WTC11 (cell line): ENCODE measurements around the gene TMEM154. TPM values are rescaled to one million over a fixed set of nuclear protein-coding genes. Genes with fewer than 3 reads are reported as not detected.
A peak's percentile ranks its signal among the peaks of the same experiment; 100 is the strongest.

Source experiments
- ATAC-seq: fragments of 200-7000 bp; cut with Tn5 transposase; 2 replicates; pipeline ENCODE4 v1.10.0; 2021; ENCODE audit warnings: mild to moderate bottlenecking, moderate library complexity
- CTCF ChIA-PET: fragments of 300-600 bp; sonication (Branson Sonifier 250); formaldehyde crosslinking; loops from one replicate; lab custom pipeline; 2021; ENCODE audit warnings: antibody characterized with exemption; lab: Charles Lee
- POLR2A ChIA-PET: fragments of 350-600 bp; sonication (Branson Sonifier 250); formaldehyde crosslinking; loops from one replicate; lab custom pipeline; 2021; ENCODE audit warnings: antibody characterized with exemption; lab: Charles Lee
- DNase-seq: peaks from one replicate; pipeline ENCODE4 v3.0.0; 2021; ENCODE audit warnings: low spot score
- H3K27ac Mint-ChIP-seq: 2 replicates; pipeline ENCODE4 v1.8.0; 2021; ENCODE audit warnings: mixed read lengths
- H3K27me3 Mint-ChIP-seq: 2 replicates; pipeline ENCODE4 v1.8.0; 2021; ENCODE audit warnings: low read depth, mild to moderate bottlenecking, moderate library complexity, mixed read lengths
- H3K36me3 Mint-ChIP-seq: 2 replicates; pipeline ENCODE4 v1.8.0; 2021; ENCODE audit warnings: mixed read lengths
- H3K4me1 Mint-ChIP-seq: 2 replicates; pipeline ENCODE4 v1.8.0; 2022; ENCODE audit warnings: mixed read lengths
- H3K4me3 Mint-ChIP-seq: 2 replicates; pipeline ENCODE4 v1.8.0; 2021; ENCODE audit warnings: mild to moderate bottlenecking, moderate library complexity, mixed read lengths
- H3K9me3 Mint-ChIP-seq: 2 replicates; pipeline ENCODE4 v1.8.0; 2021; ENCODE audit warnings: mixed read lengths
- CREB1 ChIP-seq: sonication (generic); formaldehyde crosslinking; IDR thresholded peaks from 2 replicates; pipeline ENCODE4 v1.8.0; 2023; ENCODE audit warnings: mild to moderate bottlenecking, missing genetic modification reagents
- E2F1 ChIP-seq: sonication (generic); formaldehyde crosslinking; IDR thresholded peaks from 2 replicates; pipeline ENCODE4 v1.8.0; 2022; ENCODE audit warnings: mild to moderate bottlenecking, missing genetic modification reagents
- E2F5 ChIP-seq: sonication (generic); formaldehyde crosslinking; IDR thresholded peaks from 2 replicates; pipeline ENCODE4 v1.8.1; 2022; ENCODE audit warnings: mild to moderate bottlenecking, moderate library complexity, missing genetic modification reagents
- FOXP1 ChIP-seq: sonication (generic); formaldehyde crosslinking; IDR thresholded peaks from 2 replicates; pipeline ENCODE4 v1.8.0; 2022; ENCODE audit warnings: missing genetic modification reagents, mild to moderate bottlenecking, moderate library complexity, borderline replicate concordance
- GTF2I ChIP-seq: fragments of 250-450 bp; sonication (Bioruptor Pico); conservative IDR thresholded peaks from 2 replicates; pipeline ENCODE4 v1.4.0; 2021; ENCODE audit warnings: mild to moderate bottlenecking
- MLX ChIP-seq: sonication (generic); formaldehyde crosslinking; IDR thresholded peaks from 2 replicates; pipeline ENCODE4 v1.8.1; 2023; ENCODE audit warnings: mild to moderate bottlenecking, missing genetic modification reagents, moderate library complexity
- NFE2L1 ChIP-seq: sonication (generic); formaldehyde crosslinking; IDR thresholded peaks from 2 replicates; pipeline ENCODE4 v1.8.1; 2023; ENCODE audit warnings: missing genetic modification reagents
- NR1H2 ChIP-seq: sonication (generic); formaldehyde crosslinking; IDR thresholded peaks from 2 replicates; pipeline ENCODE4 v1.9.0; 2021; ENCODE audit warnings: mild to moderate bottlenecking, moderate library complexity, missing genetic modification reagents
- PRDM15 ChIP-seq: sonication (generic); formaldehyde crosslinking; IDR thresholded peaks from 2 replicates; pipeline ENCODE4 v1.8.0; 2022; ENCODE audit warnings: missing genetic modification reagents
- PRRX2 ChIP-seq: fragments of 250-450 bp; sonication (Bioruptor Pico); IDR thresholded peaks from 2 replicates; pipeline ENCODE4 v1.8.0; 2021; ENCODE audit warnings: mild to moderate bottlenecking
- SP1 ChIP-seq: sonication (generic); formaldehyde crosslinking; conservative IDR thresholded peaks from 2 replicates; pipeline ENCODE4 v1.8.1; 2022; ENCODE audit warnings: missing genetic modification reagents
- TCF7 ChIP-seq: sonication (generic); formaldehyde crosslinking; IDR thresholded peaks from 2 replicates; pipeline ENCODE4 v1.8.0; 2022; ENCODE audit warnings: mild to moderate bottlenecking, low read depth, missing genetic modification reagents, moderate library complexity
- ZNF219 ChIP-seq: sonication (generic); formaldehyde crosslinking; IDR thresholded peaks from 2 replicates; pipeline ENCODE4 v1.8.0; 2023; ENCODE audit warnings: missing genetic modification reagents, mild to moderate bottlenecking, borderline replicate concordance
- ZNF263 ChIP-seq: sonication (generic); formaldehyde crosslinking; IDR thresholded peaks from 2 replicates; pipeline ENCODE4 v1.8.1; 2022; ENCODE audit warnings: low read depth, mild to moderate bottlenecking, moderate library complexity, missing genetic modification reagents
- ZNF281 ChIP-seq: sonication (generic); formaldehyde crosslinking; IDR thresholded peaks from 2 replicates; pipeline ENCODE4 v1.8.0; 2023; ENCODE audit warnings: mild to moderate bottlenecking, missing genetic modification reagents
- ZNF396 ChIP-seq: fragments of 250-450 bp; sonication (Bioruptor Pico); IDR thresholded peaks from 2 replicates; pipeline ENCODE4 v1.8.0; 2021; ENCODE audit warnings: mild to moderate bottlenecking, moderate library complexity, borderline replicate concordance
- ZNF416 ChIP-seq: fragments of 250-450 bp; sonication (Bioruptor Pico); IDR thresholded peaks from 2 replicates; pipeline ENCODE4 v1.9.0; 2021; ENCODE audit warnings: mild to moderate bottlenecking, inconsistent platforms
- ZNF512 ChIP-seq: sonication (generic); formaldehyde crosslinking; IDR thresholded peaks from 2 replicates; pipeline ENCODE4 v1.8.1; 2022; ENCODE audit warnings: missing genetic modification reagents, borderline replicate concordance
- total RNA-seq: library from RNA; stranded (reverse); gene quantifications from 3 replicates; pipeline ENCODE4 v1.2.3, GENCODE V29; 2021

Gene TMEM154
- total RNA-seq, 1 experiment from 2014 or later, result 2.1 TPM

- Mint-ChIP-seq H3K36me3 (no peaks in the 10 kb centered on the region), H3K27me3 (no peaks in the 10 kb centered on the region), H3K9me3 (peaks cover 4% of the 10 kb centered on the region; the same call in 1 of the 2 replicates), H3K4me3 (no peak overlapping the region), H3K4me1 (peaks cover 39% of the 10 kb centered on the region), H3K27ac (peak overlapping the region; percentile 34; the same call in 1 of the 2 replicates)
- POLR2A ChIA-PET, result interaction anchor here (1.6 kb wide), 1 partner anchor 9 kb away, joined by 4 read pairs; no protein-coding TSS in a partner anchor
- peak; percentile 66 for ATAC-seq
- TF ChIP-seq PRDM15 (CRISPR knock-in tag) (no peak), FOXP1 (CRISPR knock-in tag) (no peak), ZNF416 (no peak), GTF2I (CRISPR knock-in tag) (no peak), ZNF263 (CRISPR knock-in tag) (no peak), ZNF281 (no peak), TCF7 (CRISPR knock-in tag) (no peak), MLX (CRISPR knock-in tag) (no peak), E2F1 (CRISPR knock-in tag) (no peak), ZNF396 (CRISPR knock-in tag) (no peak), NR1H2 (CRISPR knock-in tag) (no peak), ZNF512 (CRISPR knock-in tag) (no peak), NFE2L1 (CRISPR knock-in tag) (no peak), CREB1 (CRISPR knock-in tag) (no peak), SP1 (no peak), PRRX2 (CRISPR knock-in tag) (no peak), ZNF219 (CRISPR knock-in tag) (no peak), E2F5 (CRISPR knock-in tag) (no peak)
- DNase-seq, result no peak
- CTCF ChIA-PET, result interaction anchor here (1.1 to 1.3 kb wide), 3 partner anchors 10 to 38 kb away, joined by 4 to 7 read pairs (median 6); no protein-coding TSS in a partner anchor
Measured at GRCh38 chr4:152668338-152668964, 11.3 kb downstream of the TMEM154 start.
